HG03175 (cell line): ENCODE data around the gene SIGMAR1.
"Not testable (repeated sequence)": the region's sequence is repeated elsewhere in the genome, so short reads cannot be mapped to it uniquely, and the experiment has no call there.

Experiments
- ATAC-seq: cut with Tn5 transposase; IDR thresholded peaks from one replicate; pipeline ENCODE4 v1.9.1; 2021; ENCODE audit warnings: mild to moderate bottlenecking, moderate library complexity; ENCODE audit not compliant: unreplicated experiment

The SIGMAR1 gene

DNA sequence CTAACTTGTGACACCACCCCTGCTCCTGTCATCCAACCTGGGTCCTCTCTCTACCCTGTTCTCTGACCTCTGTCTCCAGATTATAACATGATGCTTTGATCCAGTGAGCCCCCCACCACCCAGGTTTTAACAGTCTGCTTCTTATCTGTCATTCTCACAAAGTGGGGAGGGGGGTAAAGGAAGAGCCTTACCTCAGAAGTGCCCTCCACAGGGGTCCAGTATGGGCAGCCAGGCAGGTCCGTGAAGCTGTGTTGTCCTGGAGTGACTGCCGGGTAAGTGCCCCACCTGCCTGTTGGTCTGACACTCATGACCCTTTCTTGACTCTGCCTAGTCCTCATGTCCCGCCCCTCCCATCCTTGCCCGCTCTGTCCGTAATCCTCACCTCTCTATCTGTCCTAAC is 17.8 kb upstream of the SIGMAR1 start:
- ATAC-seq: no peak

DNA sequence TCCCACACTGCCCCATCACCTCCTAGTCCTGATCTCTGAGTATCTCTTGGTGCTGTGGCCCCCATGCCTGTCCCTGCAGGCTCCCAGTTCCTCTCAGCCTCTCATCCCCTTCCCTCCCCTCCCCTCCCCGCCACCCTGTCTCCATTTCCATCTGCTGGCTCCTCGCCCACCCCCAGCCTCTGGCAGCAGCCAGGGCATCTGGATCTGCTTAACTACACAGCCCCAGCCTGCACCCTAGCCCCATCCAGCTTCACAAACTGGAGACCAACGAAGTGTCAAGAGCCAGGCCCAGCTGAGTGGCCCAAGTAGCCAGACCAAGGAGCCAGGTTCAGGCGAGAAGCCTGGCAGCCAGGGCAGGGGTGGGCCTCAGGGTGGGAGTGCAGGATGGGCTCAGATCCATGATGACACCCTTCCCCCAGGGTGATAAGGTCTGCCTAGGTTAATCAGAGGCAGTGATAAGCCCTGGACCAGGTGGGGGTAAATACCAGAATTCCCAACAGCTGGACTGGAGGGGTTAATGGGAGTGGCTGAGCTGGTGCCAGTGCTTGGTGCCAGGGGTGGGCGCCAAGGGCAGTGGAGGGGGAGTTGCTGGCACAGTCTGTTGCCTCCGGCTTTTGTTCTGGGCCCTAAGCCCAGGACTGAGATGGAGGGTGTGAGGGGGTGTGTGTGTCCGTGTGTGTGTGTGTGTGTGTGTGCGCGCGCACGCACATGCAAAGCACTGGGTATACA is 16.9 kb upstream of the SIGMAR1 start:
- no peak for ATAC-seq

DNA sequence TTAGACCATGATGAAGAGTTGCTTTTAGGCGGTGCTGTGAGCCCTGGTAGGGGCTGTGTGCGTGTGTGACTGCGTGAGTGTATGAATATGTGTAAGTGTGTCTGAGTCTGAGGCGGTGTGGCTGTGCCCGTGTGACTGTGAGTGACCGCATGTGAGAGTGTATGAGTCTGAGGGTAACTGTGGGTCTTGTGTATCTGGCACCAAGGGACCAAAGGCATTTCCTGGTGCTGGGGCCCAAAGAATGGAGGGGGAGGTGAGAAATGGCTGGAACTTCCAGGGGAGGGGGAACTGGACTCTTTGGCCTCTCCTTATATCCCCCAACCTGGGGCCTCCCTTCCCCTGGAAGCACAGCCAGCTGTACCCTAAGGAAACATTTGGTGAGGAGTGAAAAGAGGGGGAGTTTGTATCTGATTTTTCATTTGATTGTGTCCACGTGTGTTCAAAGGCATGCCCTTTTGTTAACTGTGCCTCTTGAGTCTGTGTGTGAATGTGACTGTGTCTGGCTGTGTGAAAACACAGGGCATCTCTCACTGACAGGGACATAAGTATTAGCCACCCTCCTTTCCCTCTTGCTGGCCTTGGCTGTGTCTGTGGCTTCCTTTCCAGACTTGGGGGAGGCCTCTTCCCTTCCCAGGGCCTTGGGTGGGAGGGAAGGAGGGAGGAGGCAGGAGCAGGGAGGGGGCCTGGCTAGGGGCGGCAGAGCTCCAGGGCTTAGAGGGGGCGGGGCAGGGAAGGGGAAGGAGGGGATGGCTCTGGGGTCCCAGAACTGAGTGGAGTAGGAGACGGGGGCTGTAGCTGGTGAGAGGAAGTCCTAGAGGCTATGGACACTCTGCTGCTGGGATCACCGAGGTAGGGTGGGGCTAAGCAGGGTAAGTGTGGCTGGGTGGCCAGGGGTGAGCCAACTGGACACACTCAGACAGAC is 15.8 kb upstream of the SIGMAR1 start:
- ATAC-seq: no peak

DNA sequence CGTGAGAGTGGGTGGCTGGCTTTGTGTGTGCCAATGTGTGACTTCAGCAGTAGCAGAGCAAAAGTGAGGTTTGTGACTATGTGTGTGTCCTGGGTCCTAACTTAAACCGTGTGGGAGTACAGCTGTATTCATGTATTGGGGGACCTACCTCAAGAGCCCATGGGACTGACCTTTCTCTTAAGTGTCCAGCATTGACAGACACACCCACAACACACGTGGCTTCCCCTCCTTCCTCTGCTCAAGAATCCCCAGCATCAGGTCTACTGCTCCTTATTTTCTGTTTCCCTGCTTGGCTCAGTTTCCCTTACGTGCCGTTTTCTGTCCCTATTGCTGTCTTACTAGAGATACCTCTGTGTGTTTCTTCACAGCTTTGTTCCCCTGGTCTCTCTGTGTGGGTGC is 15.0 kb upstream of the SIGMAR1 start:
- ATAC-seq: no peak

GRCh38 chr9:34651876-34652601 is 14.5 kb upstream of the SIGMAR1 start, which contains the start of gene IL11RA:
TSS of gene IL11RA (plus strand) at chr9:34652185. CDS start at chr9:34655218, 3,033 bp downstream.
- ATAC-seq: no peak

DNA sequence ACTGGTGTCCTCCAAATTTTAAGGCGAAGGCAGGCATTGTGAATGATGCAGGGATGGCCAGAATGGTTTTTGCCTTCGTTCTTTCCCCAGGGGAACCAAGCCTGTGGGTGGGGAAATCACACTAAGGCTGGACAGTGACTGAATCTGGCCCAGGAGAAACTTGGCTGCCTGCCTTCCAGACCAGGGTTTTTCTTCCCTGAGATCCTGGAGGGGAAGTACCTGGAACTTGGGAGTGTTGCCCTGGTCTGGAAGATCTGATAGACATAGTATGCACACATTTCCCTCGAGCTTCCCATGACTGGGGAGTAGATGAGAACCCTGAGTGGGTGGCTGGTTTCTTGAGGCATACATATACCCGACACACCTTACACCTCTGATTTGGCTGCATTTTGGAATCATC is 13.7 kb upstream of the SIGMAR1 start:
- ATAC-seq: no peak

DNA sequence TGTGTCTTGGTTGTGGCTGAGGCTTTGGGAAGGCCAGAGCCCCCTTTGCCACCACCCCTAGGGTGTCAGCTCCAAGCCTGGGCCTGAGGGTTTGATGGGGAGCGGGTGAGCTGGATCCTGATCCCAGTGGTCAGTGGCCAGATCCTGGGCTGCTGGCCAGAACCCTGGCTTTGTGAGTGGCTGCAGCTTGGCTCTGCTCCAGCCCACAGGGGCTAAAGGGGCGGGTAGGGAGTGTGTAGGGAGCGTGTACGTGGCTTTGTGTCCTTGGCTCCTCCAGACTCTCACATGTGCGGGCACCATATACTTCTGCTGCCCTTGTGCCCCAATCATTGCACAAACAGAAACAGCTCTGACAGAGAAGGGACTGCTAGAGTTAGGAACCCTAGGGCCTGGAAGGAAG is 13.2 kb upstream of the SIGMAR1 start:
- no peak for ATAC-seq

- ATAC-seq: no peak
These were observed 11.1 kb upstream of the SIGMAR1 start for GRCh38 chr9:34648673-34649072.

DNA sequence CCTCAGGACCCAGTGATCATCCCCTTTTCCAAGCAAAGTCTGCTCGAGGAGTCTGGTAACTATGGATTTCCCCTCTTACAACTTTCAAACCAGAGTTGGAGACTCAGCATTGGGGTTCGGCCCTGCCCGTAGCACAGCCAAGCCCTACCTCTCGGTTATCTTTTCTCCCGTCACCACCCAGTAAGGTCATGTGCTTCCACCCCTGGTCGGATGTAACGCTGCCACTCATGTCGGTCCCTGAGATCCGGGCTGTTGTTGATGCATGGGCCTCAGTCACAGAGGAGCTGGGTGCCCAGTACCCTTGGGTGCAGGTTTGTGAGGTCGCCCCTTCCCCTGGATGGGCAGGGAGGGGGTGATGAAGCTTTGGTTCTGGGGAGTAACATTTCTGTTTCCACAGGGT is 10.1 kb upstream of the SIGMAR1 start:
- ATAC-seq: no peak

- ATAC-seq: no peak
These were observed 9.5 kb upstream of the SIGMAR1 start for GRCh38 chr9:34647084-34647403.

DNA sequence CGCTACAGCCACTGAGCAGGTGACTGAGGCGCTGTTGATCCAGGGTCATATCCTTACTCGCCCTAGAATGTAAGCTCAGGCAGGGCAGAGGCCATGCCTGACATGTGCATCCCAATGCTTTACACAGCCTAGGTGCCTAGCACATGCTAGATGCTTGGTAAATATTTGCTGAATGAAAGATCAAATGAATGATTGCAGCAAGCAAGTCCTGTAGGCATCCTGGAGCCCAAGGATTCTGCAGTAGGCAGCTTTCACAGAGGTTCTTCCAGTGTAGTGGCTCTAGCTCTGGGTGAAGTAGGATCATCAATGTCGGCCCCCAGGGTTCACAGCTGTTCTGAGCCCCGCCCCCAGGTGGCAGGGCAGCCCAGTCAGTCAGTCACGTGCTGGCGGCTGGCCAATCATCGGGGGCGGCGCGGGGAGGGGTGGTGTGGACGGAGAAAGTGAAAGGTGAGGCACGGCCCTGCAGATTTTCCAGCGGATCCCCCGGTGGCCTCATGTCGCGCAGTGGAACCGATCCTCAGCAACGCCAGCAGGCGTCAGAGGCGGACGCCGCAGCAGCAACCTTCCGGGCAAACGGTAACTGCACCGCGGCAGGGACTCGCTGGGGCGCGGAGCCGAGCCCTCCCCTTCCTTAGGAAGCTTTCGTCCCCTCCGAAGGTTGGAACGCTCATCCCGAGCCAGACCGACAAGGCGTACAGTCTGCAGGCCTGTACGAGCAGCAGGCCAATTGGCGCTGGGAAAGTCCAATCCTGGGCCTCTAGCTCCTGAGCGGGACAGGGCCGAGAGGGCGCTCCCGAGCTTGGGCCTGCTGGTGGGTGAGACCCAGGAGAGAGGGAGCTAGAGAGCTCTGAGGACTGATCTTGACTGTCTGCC is 8.9 kb upstream of the SIGMAR1 start, which contains the start of gene GALT:
Gene GALT, plus strand, starts transcription at position 465 of the 873 bp plus-strand sequence. Its CDS starts 30 bp downstream, at position 495.
- ATAC-seq: peak; percentile 85

- no peak for ATAC-seq
These were observed 7.3 kb upstream of the SIGMAR1 start for GRCh38 chr9:34644766-34645314.

- no peak for ATAC-seq
These were observed 5.1 kb upstream of the SIGMAR1 start for GRCh38 chr9:34642679-34643078.

DNA sequence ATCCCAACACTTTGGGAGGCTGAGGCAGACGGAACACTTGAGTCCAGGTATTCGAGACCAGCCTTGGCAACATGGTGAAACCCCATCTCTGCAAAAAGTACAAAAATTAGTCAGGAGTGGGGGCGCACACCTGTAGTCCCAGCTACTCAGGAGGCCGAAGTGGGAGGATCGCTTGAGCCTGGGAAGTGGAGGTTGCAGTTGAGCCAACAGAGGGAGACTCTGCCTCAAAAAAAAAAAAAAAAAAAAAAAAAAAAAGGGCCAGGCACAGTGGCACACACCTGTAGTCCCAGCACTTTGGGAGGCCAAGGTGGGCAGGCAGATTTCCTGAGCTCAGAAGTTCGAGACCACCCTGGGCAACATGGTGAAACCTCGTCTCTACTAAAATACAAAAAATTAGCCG is 1.7 kb upstream of the SIGMAR1 start:
- not testable (repeated sequence) for ATAC-seq

DNA sequence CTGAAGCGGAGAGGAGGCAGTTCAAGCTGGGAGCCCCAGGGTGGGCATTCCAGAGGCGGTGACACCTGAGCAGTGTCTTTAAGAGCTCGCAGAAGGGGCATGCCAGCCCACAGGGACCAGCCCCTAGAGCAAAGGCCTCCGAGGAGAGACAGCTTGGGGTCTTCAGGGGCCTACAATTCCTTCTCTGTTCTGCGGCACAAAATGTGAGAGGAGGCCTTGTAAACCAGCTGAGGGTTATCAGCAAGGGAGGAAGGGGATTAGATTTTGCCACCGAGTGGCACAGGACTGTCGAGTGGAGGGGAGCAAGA is 505 bp upstream of the SIGMAR1 start:
- no peak for ATAC-seq

- no peak for ATAC-seq
These were observed 714 bp downstream of the SIGMAR1 start for GRCh38 chr9:34636791-34637355.

DNA sequence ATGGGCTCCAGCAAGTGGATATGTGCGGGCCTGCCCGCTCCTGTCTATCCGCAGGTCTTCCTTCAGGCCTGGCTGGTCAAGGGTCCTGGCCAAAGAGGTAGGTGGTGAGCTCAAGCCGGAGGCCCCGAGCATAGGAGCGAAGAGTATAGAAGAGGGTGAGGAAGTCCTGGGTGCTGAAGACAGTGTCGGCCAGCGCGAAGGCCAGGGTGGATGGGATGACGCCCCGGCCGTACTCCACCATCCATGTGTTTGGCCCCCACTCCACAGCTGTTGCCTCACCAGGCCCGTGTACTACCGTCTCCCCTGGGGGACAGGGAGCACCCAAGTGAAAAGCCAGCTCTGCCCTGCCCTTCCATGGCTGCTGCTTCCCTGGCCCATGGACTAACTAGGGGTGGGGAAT is 2.0 kb downstream of the SIGMAR1 start:
- no peak for ATAC-seq

GRCh38 chr9:34634551-34635248 is 2.9 kb downstream of the SIGMAR1 start:
- ATAC-seq: no peak

GRCh38 chr9:34633851-34634550 is 3.6 kb downstream of the SIGMAR1 start:
- ATAC-seq: no peak
